Measurements from ENCODE around the gene ENTR1. TPM values are rescaled to one million over a fixed set of nuclear protein-coding genes. Genes with fewer than 3 reads are reported as not detected.
A peak's percentile ranks its signal among the peaks of the same experiment; 100 is the strongest.

Gene ENTR1
- total and polyA plus RNA-seq, 2 of the 13 experiments (the other 11 are each of a cell fraction or from before 2014, with no cell fraction given): 70.1 to 76.4 TPM

DNA sequence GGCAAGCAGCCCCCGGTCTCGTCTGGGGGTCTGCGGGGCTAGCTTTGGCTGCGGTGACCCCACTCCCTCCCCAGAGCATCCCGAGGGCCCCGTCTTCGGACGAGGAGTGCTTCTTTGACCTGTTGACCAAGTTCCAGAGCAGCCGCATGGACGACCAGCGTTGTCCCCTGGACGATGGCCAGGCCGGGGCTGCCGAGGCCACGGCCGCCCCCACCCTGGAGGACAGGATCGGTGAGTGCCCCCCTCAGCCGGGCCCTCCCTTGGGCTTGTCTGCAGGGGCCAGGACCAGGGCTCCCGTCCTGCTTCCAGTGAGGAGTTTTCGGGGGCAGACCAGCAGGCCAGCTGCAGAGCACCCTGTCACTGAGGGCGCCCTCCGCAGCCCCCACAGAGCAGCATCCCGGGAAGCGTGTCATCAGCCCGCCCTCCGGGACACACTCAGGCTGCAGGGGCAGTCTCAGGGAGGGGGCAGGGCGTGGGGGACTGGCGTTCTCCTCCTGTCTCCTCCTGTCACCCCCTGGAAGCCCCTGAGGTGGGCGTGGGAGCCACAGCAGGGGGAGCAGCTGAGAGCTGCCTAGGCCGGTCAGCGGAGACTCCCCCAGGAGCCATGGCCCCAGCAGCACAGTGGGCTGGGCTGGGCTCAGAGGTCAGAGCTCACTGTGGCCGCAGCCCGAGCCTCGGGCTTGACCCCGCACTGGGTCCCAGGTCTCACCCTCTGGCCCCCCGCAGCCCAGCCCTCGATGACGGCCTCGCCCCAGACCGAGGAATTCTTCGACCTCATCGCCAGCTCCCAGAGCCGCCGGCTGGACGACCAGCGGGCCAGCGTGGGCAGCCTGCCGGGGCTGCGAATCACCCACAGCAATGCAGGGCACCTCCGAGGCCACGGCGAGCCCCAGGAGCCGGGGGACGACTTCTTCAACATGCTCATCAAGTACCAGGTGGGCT lies 54.5 kb downstream of the ENTR1 start:
- CTCF ChIA-PET (ENCODE audit: low intra/inter-chr PET ratio, low total read pairs): no interaction called here
- H3K36me3 ChIP-seq (replicated peaks in 1 of 2; ENCODE audit: control insufficient read depth in 1 of 2, insufficient read depth in 2 of 2, low read length in 2 of 2): no peaks in the 10 kb centered on the region
- POLR2A ChIA-PET: interaction anchor here (3.3 kb wide), 1 partner anchor 10 kb away, joined by 37 read pairs; no protein-coding TSS in a partner anchor
- in situ Hi-C loops (cut with HindIII; ENCODE audit: extremely low pct_ligation_motif_present, low pct_unique_long_range_greater_than_20kb) (no loop called here), intact Hi-C loops (cut with micrococcal nuclease; ENCODE audit: unreplicated experiment) (no loop called here)
- no peak for FAIRE-seq
- H3K4me1 ChIP-seq (ENCODE audit: insufficient read depth, low read length): peaks cover 44% of the 10 kb centered on the region
- no TSS peak for BruUV-seq (replicated peaks)
- peak overlapping the region; percentile 67 for H3K4me2 ChIP-seq (ENCODE audit: low read depth, low read length)
- H3K9ac ChIP-seq (ENCODE audit: insufficient read depth, low read depth, low read length): no peak overlapping the region
- H3K27ac ChIP-seq (ENCODE audit: extremely low read length, insufficient read depth, low read length): no peak overlapping the region
- WGBS (ENCODE audit: low lambda C conversion rate): 34% methylated on average over 11 of the region's 54 CpGs
- no peak overlapping the region for H2AFZ ChIP-seq (ENCODE audit: low read length)
- peaks cover 0 to 9% of the 10 kb centered on the region in 2 experiments; a peak in 2 of 5 replicates for H3K27me3 ChIP-seq (ENCODE audit: control insufficient read depth in 1 of 2, insufficient read depth in 2 of 2, low read length in 2 of 2)
- peak; percentile 36 for ATAC-seq
- H3K79me2 ChIP-seq (ENCODE audit: insufficient read depth, low read length): no peaks in the 10 kb centered on the region
- H4K20me1 ChIP-seq (ENCODE audit: insufficient read depth, low read length): no peaks in the 10 kb centered on the region
- no peak for DNase-seq (ENCODE audit: low spot score)
- H3K9me3 ChIP-seq (ENCODE audit: low read length): no peaks in the 10 kb centered on the region
- H3K4me3 ChIP-seq (replicated peaks in 1 of 3; ENCODE audit: insufficient read depth in 1 of 3, low read depth in 2 of 3, low read length in 3 of 3): peak overlapping the region; percentile 10 to 58 (median 28); a peak in 4 of 6 replicates
- TF ChIP-seq ZNF670 (CRISPR knock-in tag; IDR thresholded peaks at IDR 0.05; ENCODE audit: borderline replicate concordance): no peak
- TF ChIP-seq HOXA3 (CRISPR knock-in tag; IDR thresholded peaks at IDR 0.05): peak; percentile 26; the same call in 1 of the 2 replicates
- no peak for TF ChIP-seq PCBP1 (IDR thresholded peaks at IDR 0.05; ENCODE audit: borderline replicate concordance, low read depth, low read length)
- TF ChIP-seq NFKB2 (CRISPR knock-in tag; IDR thresholded peaks at IDR 0.05; ENCODE audit: borderline replicate concordance): no peak
- TF ChIP-seq ZBTB49 (CRISPR knock-in tag; IDR thresholded peaks at IDR 0.05; ENCODE audit: borderline replicate concordance): no peak
- TF ChIP-seq TSC22D2 (CRISPR knock-in tag; IDR thresholded peaks at IDR 0.05; ENCODE audit: borderline replicate concordance): no peak
- TF ChIP-seq, protein P1, sequence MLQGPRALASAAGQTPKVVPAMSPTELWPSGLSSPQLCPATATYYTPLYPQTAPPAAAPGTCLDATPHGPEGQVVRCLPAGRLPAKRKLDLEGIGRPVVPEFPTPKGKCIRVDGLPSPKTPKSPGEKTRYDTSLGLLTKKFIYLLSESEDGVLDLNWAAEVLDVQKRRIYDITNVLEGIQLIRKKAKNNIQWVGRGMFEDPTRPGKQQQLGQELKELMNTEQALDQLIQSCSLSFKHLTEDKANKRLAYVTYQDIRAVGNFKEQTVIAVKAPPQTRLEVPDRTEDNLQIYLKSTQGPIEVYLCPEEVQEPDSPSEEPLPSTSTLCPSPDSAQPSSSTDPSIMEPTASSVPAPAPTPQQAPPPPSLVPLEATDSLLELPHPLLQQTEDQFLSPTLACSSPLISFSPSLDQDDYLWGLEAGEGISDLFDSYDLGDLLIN (CRISPR knock-in tag; IDR thresholded peaks at IDR 0.05; ENCODE audit: borderline replicate concordance): no peak
- peak; percentile 12 for TF ChIP-seq TEAD3 (CRISPR knock-in tag; optimal IDR thresholded peaks at IDR 0.05; ENCODE audit: borderline replicate concordance)
- no peak for TF ChIP-seq AHR (CRISPR knock-in tag; IDR thresholded peaks at IDR 0.05)
- no peak for TF ChIP-seq RAD51 (IDR thresholded peaks at IDR 0.05; ENCODE audit: borderline replicate concordance)
- no peak for TF ChIP-seq FOXA3 (CRISPR knock-in tag; IDR thresholded peaks at IDR 0.05)
- no peak for TF ChIP-seq ZNF616 (CRISPR knock-in tag; IDR thresholded peaks at IDR 0.05; ENCODE audit: low read depth)

Data from HepG2 (cell line).